Thoracic aorta (tissue), 2 donors: ENCODE data around the gene SLC20A1. TPM values are rescaled to one million over a fixed set of nuclear protein-coding genes. Genes with fewer than 3 reads are reported as not detected.
"Not testable (repeated sequence)": the region's sequence is repeated elsewhere in the genome, so short reads cannot be mapped to it uniquely, and the experiment has no call there.

Experiments
- ATAC-seq: fragments of 150-250 bp; one replicate; pipeline ENCODE4 v1.8.0; 2017; ENCODE audit warnings: low read depth; ENCODE audit not compliant: insufficient number of reproducible peaks, low FRiP score
- DNase-seq: peaks from one replicate; pipeline ENCODE4 v3.0.0-alpha.2; 2020; ENCODE audit warnings: low spot score
- H3K27ac ChIP-seq, 2 donors: fragments of 200-600 bp; sonication (generic); 1 replicate in 1 of 2; 2 replicates in 1 of 2; pipeline ENCODE4 v1.5.1; 2016; ENCODE audit warnings: mild to moderate bottlenecking in 2 of 2, moderate library complexity in 2 of 2
- H3K27me3 ChIP-seq: fragments of 200-600 bp; sonication (generic); replicated peaks from 2 replicates; pipeline ENCODE4 v1.6.0; 2016; ENCODE audit warnings: mild to moderate bottlenecking; ENCODE audit not compliant: insufficient read depth
- H3K36me3 ChIP-seq: fragments of 200-600 bp; sonication (generic); one replicate; pipeline ENCODE4 v1.5.1; 2016
- H3K4me1 ChIP-seq, 2 donors: fragments of 200-600 bp; sonication (generic); 1 replicate in 1 of 2; 2 replicates in 1 of 2; pipeline versions ENCODE4 v1.5.1 to v1.6.0; 2016; ENCODE audit warnings: low read depth in 2 of 2, mild to moderate bottlenecking in 1 of 2; ENCODE audit not compliant: control insufficient read depth in 1 of 2
- H3K4me3 ChIP-seq: fragments of 200-600 bp; sonication (generic); 2 replicates; pipeline ENCODE4 v1.5.1; 2016; ENCODE audit warnings: mild to moderate bottlenecking
- H3K9me3 ChIP-seq: fragments of 200-600 bp; sonication (generic); 2 replicates; pipeline ENCODE4 v1.5.1; 2016
- CTCF ChIP-seq: fragments of 200-600 bp; sonication (generic); IDR thresholded peaks from one replicate; pipeline ENCODE4 v1.5.1; 2019; ENCODE audit warnings: antibody characterized with exemption
- total RNA-seq, 2 donors: library from RNA; depleted of rRNA; stranded (reverse); fragments of >200 nt; gene quantifications; one replicate each; pipeline versions ENCODE4 v1.1.0 to v1.2.3, GENCODE V29; 2016

SLC20A1 gene
- total RNA-seq, 2 donors from 2014 or later: 62.3 to 146 TPM

- no peak for TF ChIP-seq CTCF
- no peak overlapping the region for H3K4me3 ChIP-seq
- DNase-seq (no peak), ATAC-seq (no peak)
- no peaks in the 10 kb centered on the region for H3K9me3 ChIP-seq
- no peaks in the 10 kb centered on the region for H3K36me3 ChIP-seq
- H3K4me1 ChIP-seq: peaks cover 0 to 4% of the 10 kb centered on the region in 2 donors
- no peak overlapping the region for H3K27ac ChIP-seq
- H3K27me3 ChIP-seq: no peaks in the 10 kb centered on the region
Observed at GRCh38 chr2:112603731-112604130, 42.0 kb upstream of the SLC20A1 start.

DNA sequence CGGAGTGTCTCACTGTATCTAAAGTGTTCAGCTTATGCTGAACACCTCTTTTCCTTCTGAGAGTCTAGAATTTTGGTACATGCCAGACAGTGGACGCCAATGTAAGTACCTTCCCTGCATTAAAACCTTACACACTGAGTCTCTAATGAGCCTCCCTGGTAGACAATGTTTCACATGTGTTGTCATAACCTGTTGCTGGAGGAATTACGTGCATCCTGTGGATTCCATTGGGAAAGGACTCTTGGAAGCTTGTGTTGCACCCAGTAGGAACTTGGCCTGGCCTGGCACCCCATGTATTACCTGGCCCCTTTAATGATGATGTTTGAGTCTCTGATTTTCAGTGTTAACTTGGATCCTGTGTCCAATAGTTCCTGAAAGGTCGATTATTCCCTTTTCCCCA lies 40.8 kb upstream of the SLC20A1 start:
- ATAC-seq (no peak), DNase-seq (no peak)
- Histone ChIP-seq H3K4me1 (peaks cover 0 to under 1% of the 10 kb centered on the region in 2 donors), H3K27me3 (no peaks in the 10 kb centered on the region), H3K4me3 (no peak overlapping the region), H3K36me3 (no peaks in the 10 kb centered on the region), H3K9me3 (no peaks in the 10 kb centered on the region), H3K27ac (no peak overlapping the region)
- no peak for TF ChIP-seq CTCF

GRCh38 chr2:112605926-112606325 lies 39.8 kb upstream of the SLC20A1 start:
- no peak for TF ChIP-seq CTCF
- Histone ChIP-seq H3K4me3 (no peak overlapping the region), H3K9me3 (no peaks in the 10 kb centered on the region), H3K27me3 (no peaks in the 10 kb centered on the region), H3K27ac (no peak overlapping the region), H3K4me1 (no peaks in the 10 kb centered on the region), H3K36me3 (no peaks in the 10 kb centered on the region)
- DNase-seq: no peak
- no peak for ATAC-seq

DNA sequence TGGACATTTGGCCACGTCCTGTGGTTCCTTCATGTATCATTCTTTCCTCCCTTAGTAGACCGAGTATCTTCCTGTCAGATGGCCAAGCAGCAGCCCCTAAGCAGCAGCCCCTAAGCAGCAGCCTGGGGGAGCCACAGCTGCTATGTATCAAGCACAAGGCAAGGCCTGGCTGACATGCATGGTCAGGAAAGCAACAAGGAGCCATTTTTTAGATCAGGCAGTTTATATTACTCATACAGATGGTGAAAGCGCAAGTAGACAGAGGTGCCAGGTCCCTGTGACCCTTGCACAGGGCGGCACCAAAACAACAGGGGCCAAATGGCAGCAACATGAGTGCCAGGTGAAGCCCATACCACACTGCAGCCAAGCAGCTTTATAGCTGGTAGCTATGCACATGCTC lies 39.2 kb upstream of the SLC20A1 start:
- no peaks in the 10 kb centered on the region for H3K27me3 ChIP-seq
- H3K27ac ChIP-seq: no peak overlapping the region
- H3K4me1 ChIP-seq: no peaks in the 10 kb centered on the region
- H3K4me3 ChIP-seq: no peak overlapping the region
- TF ChIP-seq CTCF: no peak
- H3K36me3 ChIP-seq: no peaks in the 10 kb centered on the region
- DNase-seq (no peak), ATAC-seq (no peak)
- no peaks in the 10 kb centered on the region for H3K9me3 ChIP-seq

DNA sequence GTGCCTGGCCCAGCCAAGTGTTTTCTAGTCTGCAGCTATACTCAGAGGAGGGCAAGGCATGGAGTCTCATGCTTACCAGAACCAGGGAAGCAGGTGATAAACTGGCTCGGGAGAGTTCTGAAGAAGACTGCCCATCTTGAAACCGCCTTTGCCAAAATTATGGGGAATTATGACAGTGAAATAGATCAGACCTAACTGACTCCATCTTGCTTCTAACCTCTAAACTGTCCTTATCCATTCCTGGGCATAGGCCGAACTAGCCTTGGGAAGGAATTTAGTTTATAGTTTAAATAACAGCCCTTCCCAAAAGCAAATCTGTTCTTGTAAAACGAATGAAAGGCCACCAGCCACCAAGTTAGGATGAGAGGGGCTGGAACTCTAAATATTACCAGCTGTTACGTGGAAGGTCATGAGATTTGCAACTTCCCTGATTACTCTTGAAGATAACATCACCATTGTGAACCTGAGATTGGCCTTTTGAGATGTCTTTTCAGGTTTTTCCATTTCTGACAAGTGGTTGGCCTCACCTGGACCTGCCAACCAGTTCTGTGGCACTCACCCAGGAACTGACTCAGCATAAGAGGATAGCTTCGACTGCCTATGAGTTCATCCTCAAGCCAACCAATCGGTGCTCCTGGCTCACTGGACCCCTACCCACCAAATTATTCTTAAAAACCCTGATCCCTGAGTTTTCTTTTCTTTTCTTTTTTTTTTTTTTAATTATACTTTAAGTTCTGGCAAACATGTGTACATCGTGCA lies 37.9 kb upstream of the SLC20A1 start:
- Histone ChIP-seq H3K27me3 (no peaks in the 10 kb centered on the region), H3K27ac (no peak overlapping the region), H3K36me3 (no peaks in the 10 kb centered on the region), H3K9me3 (no peaks in the 10 kb centered on the region), H3K4me3 (no peak overlapping the region), H3K4me1 (no peaks in the 10 kb centered on the region)
- ATAC-seq (no peak), DNase-seq (no peak)
- TF ChIP-seq CTCF: no peak

DNA sequence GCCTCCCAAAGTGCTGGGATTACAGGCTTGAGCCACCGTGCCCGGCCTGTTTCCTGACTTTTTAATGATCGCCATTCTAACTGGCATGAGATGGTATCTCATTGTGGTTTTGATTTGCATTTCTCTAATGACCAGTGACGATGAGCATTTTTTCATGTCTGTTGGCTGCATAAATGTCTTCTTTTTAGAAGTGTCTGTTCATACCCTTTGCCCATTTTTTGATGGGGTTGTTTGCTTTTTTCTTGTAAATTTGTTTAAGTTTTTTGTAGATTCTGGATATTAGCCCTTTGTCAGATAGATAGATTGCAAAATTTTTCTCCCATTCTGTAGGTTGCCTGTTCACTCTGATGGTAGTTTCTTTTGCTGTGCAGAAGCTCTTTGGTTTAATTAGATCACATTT lies 36.4 kb upstream of the SLC20A1 start:
- not testable (repeated sequence) for H3K27ac ChIP-seq, H3K4me1 ChIP-seq, H3K36me3 ChIP-seq, H3K9me3 ChIP-seq, H3K27me3 ChIP-seq, ATAC-seq, DNase-seq, H3K4me3 ChIP-seq

GRCh38 chr2:112612283-112612682 lies 33.5 kb upstream of the SLC20A1 start:
- DNase-seq, ATAC-seq, H3K4me1 ChIP-seq: not testable (repeated sequence)

More at GRCh38 chr2:112612283-112612682, 33.5 kb upstream of the SLC20A1 start:
- H3K36me3 ChIP-seq, H3K4me3 ChIP-seq, H3K27me3 ChIP-seq, H3K27ac ChIP-seq, H3K9me3 ChIP-seq: not testable (repeated sequence)
